Measurements from ENCODE around the gene FUZ.

GRCh38 chr19:49860336-49861102 lies 47.4 kb upstream of the FUZ start:
- TF ChIP-seq ZNF274 (IDR thresholded peaks at IDR 0.05; ENCODE audit: low read depth, low read length) (no peak), YY1 (IDR thresholded peaks at IDR 0.05; ENCODE audit: insufficient read depth, insufficient read length) (no peak), SUZ12 (IDR thresholded peaks at IDR 0.05; ENCODE audit: extremely low read depth, insufficient read depth, insufficient read length) (no peak)
